ENCODE results near the gene LCN6.

DNA sequence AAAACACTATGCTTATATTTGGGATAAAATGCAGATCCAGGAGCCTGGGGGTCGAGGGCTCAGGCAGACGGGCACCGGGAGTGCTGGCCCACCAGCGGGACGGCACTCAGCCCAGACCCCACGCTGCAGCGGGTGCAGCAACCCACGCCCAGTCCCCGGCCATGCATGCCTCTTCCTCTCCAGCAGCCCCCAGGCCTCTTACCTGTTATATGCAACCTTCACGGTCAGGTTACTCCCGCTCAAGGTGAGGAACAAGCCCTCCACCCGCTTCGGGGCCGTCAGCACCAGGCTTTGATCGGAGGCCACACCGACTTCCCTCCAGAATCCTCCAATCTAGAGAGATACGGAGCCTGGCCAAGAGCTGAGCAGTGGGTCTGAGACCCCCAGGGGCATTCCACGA lies 8.5 kb upstream of the LCN6 start:
- TF ChIP-seq NR2C2 (CRISPR knock-in tag; IDR thresholded peaks at IDR 0.05) (no peak), SMAD4 (CRISPR knock-in tag; IDR thresholded peaks at IDR 0.05) (no peak), TEAD4 (CRISPR knock-in tag; IDR thresholded peaks at IDR 0.05) (no peak)
- TF ChIP-seq, protein P1, sequence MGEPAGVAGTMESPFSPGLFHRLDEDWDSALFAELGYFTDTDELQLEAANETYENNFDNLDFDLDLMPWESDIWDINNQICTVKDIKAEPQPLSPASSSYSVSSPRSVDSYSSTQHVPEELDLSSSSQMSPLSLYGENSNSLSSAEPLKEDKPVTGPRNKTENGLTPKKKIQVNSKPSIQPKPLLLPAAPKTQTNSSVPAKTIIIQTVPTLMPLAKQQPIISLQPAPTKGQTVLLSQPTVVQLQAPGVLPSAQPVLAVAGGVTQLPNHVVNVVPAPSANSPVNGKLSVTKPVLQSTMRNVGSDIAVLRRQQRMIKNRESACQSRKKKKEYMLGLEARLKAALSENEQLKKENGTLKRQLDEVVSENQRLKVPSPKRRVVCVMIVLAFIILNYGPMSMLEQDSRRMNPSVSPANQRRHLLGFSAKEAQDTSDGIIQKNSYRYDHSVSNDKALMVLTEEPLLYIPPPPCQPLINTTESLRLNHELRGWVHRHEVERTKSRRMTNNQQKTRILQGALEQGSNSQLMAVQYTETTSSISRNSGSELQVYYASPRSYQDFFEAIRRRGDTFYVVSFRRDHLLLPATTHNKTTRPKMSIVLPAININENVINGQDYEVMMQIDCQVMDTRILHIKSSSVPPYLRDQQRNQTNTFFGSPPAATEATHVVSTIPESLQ (CRISPR knock-in tag; IDR thresholded peaks at IDR 0.05) = no peak
- TF ChIP-seq, protein P2, sequence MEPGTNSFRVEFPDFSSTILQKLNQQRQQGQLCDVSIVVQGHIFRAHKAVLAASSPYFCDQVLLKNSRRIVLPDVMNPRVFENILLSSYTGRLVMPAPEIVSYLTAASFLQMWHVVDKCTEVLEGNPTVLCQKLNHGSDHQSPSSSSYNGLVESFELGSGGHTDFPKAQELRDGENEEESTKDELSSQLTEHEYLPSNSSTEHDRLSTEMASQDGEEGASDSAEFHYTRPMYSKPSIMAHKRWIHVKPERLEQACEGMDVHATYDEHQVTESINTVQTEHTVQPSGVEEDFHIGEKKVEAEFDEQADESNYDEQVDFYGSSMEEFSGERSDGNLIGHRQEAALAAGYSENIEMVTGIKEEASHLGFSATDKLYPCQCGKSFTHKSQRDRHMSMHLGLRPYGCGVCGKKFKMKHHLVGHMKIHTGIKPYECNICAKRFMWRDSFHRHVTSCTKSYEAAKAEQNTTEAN (CRISPR knock-in tag; IDR thresholded peaks at IDR 0.05) = no peak
- TF ChIP-seq, protein P3, sequence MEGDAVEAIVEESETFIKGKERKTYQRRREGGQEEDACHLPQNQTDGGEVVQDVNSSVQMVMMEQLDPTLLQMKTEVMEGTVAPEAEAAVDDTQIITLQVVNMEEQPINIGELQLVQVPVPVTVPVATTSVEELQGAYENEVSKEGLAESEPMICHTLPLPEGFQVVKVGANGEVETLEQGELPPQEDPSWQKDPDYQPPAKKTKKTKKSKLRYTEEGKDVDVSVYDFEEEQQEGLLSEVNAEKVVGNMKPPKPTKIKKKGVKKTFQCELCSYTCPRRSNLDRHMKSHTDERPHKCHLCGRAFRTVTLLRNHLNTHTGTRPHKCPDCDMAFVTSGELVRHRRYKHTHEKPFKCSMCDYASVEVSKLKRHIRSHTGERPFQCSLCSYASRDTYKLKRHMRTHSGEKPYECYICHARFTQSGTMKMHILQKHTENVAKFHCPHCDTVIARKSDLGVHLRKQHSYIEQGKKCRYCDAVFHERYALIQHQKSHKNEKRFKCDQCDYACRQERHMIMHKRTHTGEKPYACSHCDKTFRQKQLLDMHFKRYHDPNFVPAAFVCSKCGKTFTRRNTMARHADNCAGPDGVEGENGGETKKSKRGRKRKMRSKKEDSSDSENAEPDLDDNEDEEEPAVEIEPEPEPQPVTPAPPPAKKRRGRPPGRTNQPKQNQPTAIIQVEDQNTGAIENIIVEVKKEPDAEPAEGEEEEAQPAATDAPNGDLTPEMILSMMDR (IDR thresholded peaks at IDR 0.05) = no peak
- TF ChIP-seq, protein P4, sequence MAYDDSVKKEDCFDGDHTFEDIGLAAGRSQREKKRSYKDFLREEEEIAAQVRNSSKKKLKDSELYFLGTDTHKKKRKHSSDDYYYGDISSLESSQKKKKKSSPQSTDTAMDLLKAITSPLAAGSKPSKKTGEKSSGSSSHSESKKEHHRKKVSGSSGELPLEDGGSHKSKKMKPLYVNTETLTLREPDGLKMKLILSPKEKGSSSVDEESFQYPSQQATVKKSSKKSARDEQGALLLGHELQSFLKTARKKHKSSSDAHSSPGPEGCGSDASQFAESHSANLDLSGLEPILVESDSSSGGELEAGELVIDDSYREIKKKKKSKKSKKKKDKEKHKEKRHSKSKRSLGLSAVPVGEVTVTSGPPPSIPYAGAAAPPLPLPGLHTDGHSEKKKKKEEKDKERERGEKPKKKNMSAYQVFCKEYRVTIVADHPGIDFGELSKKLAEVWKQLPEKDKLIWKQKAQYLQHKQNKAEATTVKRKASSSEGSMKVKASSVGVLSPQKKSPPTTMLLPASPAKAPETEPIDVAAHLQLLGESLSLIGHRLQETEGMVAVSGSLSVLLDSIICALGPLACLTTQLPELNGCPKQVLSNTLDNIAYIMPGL (CRISPR knock-in tag; IDR thresholded peaks at IDR 0.05) = no peak

Measured in WTC11 (cell line).